ENCODE data around the gene DOCK11.
"Not testable (repeated sequence)": the region's sequence is repeated elsewhere in the genome, so short reads cannot be mapped to it uniquely, and the experiment has no call there.

The DOCK11 gene

GRCh38 chrX:118726887-118727685 lies 231.5 kb downstream of the DOCK11 start, which contains the start of gene IL13RA1:
TSS of gene IL13RA1 (plus strand) at chrX:118727606. CDS start at chrX:118727639, 33 bp downstream.
- Histone ChIP-seq H3K27ac (peak within 1 kb of the TSS; percentile 78), H3K4me3 (ENCODE audit: low read depth, low read length) (peak within 1 kb of the TSS; percentile 67), H3K36me3 (replicated peaks) (no peaks in the 10 kb centered on the region), H3K27me3 (replicated peaks) (no peaks in the 10 kb centered on the region)
- DNase-seq: peak; percentile 58
- in situ Hi-C loops (cut with HindIII; ENCODE audit: low pct_ligation_motif_present, low sequenced_read_pairs): no loop called here
- no peak for TF ChIP-seq CTCF (IDR thresholded peaks at IDR 0.05; ENCODE audit: low read depth, low read length, missing control alignments)

- in situ Hi-C loops (cut with HindIII; ENCODE audit: low pct_ligation_motif_present, low sequenced_read_pairs): no loop called here
- Histone ChIP-seq H3K27ac (peak overlapping the region; percentile 78), H3K36me3 (replicated peaks) (no peaks in the 10 kb centered on the region), H3K27me3 (replicated peaks) (no peaks in the 10 kb centered on the region), H3K4me3 (ENCODE audit: low read depth, low read length) (peak overlapping the region; percentile 67)
- DNase-seq: no peak
- TF ChIP-seq CTCF (IDR thresholded peaks at IDR 0.05; ENCODE audit: low read depth, low read length, missing control alignments): no peak
Observed at GRCh38 chrX:118727686-118728339, 232.2 kb downstream of the DOCK11 start.

DNA sequence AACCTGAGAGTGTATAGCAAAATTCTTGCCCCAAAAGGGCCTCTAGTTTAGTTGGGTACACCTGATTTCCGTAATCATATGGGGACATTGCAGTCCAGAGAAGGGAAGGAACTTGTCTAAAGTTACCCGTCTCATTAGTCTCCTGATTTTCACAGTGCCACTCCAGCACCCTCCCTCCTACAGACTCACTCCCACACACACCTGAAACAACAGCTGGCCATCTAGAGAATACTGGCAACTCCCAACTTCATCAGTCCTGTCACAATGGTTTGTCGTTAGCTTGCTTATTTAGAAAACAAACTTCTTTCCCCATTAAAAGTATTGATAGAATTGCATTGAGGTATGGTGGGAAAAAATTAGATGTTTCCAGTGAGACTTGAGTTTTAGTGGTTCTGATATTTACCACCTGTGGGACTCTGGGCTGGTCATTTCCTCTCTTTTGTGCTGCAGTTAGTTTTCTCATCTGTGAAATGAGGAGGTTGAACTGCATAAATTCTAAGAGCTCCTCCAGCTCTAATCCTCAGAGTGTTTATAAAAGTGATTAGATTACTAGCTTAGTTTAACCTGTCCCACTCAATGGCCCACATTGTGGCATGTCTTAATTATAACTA lies 233.5 kb downstream of the DOCK11 start:
- Histone ChIP-seq H3K36me3 (replicated peaks) (no peaks in the 10 kb centered on the region), H3K27me3 (replicated peaks) (no peaks in the 10 kb centered on the region), H3K4me3 (ENCODE audit: low read depth, low read length) (no peak overlapping the region), H3K27ac (no peak overlapping the region)
- no peak for DNase-seq
- in situ Hi-C loops (cut with HindIII; ENCODE audit: low pct_ligation_motif_present, low sequenced_read_pairs): no loop called here
- TF ChIP-seq CTCF (IDR thresholded peaks at IDR 0.05; ENCODE audit: low read depth, low read length, missing control alignments): no peak

GRCh38 chrX:118730500-118731247 lies 235.1 kb downstream of the DOCK11 start:
- Histone ChIP-seq H3K4me3 (ENCODE audit: low read depth, low read length) (no peak overlapping the region), H3K36me3 (replicated peaks) (no peaks in the 10 kb centered on the region), H3K27me3 (replicated peaks) (no peaks in the 10 kb centered on the region), H3K27ac (peak overlapping the region; percentile 43)
- peak; percentile 57 for DNase-seq
- in situ Hi-C loops (cut with HindIII; ENCODE audit: low pct_ligation_motif_present, low sequenced_read_pairs): no loop called here
- TF ChIP-seq CTCF (IDR thresholded peaks at IDR 0.05; ENCODE audit: low read depth, low read length, missing control alignments): no peak

DNA sequence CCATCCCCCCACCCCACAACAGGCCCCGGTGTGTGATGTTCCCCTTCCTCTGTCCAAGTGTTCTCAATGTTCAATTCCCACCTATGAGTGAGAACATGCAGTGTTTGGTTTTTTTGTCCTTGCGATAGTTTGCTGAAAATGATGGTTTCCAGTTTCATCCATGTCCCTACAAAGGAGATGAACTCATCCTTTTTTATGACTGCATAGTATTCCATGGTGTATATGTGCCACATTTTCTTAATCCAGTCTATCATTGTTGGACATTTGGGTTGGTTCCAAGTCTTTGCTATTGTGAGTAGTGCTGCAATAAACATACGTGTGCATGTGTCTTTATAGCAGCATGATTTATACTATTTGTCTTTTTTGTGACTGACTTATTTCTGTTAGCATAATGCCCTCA lies 236.9 kb downstream of the DOCK11 start:
- H3K27ac ChIP-seq; H3K4me3 ChIP-seq (ENCODE audit: low read depth, low read length); H3K36me3 ChIP-seq (replicated peaks); H3K27me3 ChIP-seq (replicated peaks); DNase-seq; in situ Hi-C loops (cut with HindIII; ENCODE audit: low pct_ligation_motif_present, low sequenced_read_pairs): not testable (repeated sequence)

Data from brain microvascular endothelial cell (primary cell).